ENCODE measurements around the gene MCU.

DNA sequence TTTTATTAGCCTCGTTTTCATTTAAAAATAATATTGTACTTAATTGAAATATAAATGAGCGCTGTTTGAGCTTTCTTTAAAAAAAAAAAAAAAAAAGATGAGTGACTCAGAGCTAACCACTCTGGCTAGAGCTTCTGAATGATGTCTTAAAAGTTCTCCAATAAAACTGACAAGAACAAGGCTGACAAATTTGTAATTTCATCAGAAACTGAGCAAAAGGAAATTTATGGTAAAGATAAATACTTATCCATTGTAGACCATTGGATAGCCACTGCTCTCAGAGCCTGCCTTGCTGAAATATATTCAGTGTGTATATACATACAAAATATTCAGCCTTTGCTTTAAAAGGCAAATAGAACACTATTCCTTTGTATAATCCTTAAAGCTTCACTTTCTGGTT lies 110.4 kb downstream of the MCU start:
- TF ChIP-seq POLR2A (IDR thresholded peaks at IDR 0.05), result no peak
- TF ChIP-seq, protein P1, sequence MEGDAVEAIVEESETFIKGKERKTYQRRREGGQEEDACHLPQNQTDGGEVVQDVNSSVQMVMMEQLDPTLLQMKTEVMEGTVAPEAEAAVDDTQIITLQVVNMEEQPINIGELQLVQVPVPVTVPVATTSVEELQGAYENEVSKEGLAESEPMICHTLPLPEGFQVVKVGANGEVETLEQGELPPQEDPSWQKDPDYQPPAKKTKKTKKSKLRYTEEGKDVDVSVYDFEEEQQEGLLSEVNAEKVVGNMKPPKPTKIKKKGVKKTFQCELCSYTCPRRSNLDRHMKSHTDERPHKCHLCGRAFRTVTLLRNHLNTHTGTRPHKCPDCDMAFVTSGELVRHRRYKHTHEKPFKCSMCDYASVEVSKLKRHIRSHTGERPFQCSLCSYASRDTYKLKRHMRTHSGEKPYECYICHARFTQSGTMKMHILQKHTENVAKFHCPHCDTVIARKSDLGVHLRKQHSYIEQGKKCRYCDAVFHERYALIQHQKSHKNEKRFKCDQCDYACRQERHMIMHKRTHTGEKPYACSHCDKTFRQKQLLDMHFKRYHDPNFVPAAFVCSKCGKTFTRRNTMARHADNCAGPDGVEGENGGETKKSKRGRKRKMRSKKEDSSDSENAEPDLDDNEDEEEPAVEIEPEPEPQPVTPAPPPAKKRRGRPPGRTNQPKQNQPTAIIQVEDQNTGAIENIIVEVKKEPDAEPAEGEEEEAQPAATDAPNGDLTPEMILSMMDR (IDR thresholded peaks at IDR 0.05), result no peak

Measured in body of pancreas (tissue), 4 donors.